ENCODE measurements around the gene NECAB2. TPM values are rescaled to one million over a fixed set of nuclear protein-coding genes. Genes with fewer than 3 reads are reported as not detected.

NECAB2 gene
- total RNA-seq, 2 donors from 2014 or later = 2.8 TPM; not detected in 1

DNA sequence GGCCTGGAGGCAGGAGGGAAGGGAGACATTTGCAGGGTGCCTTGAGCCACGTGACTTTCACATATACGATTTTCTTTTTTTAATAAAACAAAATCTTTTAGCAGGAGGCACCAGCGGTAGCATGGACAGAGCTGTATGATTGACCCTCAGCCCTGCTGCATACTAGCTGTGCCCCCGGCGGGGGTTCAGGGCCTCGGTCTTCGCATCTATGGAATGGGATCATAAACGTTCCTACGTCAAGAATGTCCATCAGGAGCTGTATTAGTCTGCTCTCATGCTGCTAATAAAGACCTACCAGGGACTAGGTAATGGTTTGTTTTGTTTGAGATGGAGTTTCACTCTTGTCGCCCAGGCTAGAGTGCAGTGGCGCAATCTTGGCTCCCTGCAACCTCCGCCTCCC lies 47.4 kb downstream of the NECAB2 start:
- intact Hi-C loops (cut with DNase I) = no loop called here
- H3K36me3 ChIP-seq = no peaks in the 10 kb centered on the region
- no peak overlapping the region for H3K27ac ChIP-seq
- no peak overlapping the region for H3K4me3 ChIP-seq
- H3K4me1 ChIP-seq (replicated peaks) = no peaks in the 10 kb centered on the region
- WGBS = 81% methylated on average over 12 of the region's 12 CpGs
- TF ChIP-seq, protein P1, sequence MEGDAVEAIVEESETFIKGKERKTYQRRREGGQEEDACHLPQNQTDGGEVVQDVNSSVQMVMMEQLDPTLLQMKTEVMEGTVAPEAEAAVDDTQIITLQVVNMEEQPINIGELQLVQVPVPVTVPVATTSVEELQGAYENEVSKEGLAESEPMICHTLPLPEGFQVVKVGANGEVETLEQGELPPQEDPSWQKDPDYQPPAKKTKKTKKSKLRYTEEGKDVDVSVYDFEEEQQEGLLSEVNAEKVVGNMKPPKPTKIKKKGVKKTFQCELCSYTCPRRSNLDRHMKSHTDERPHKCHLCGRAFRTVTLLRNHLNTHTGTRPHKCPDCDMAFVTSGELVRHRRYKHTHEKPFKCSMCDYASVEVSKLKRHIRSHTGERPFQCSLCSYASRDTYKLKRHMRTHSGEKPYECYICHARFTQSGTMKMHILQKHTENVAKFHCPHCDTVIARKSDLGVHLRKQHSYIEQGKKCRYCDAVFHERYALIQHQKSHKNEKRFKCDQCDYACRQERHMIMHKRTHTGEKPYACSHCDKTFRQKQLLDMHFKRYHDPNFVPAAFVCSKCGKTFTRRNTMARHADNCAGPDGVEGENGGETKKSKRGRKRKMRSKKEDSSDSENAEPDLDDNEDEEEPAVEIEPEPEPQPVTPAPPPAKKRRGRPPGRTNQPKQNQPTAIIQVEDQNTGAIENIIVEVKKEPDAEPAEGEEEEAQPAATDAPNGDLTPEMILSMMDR (IDR thresholded peaks at IDR 0.05) = no peak
- no peaks in the 10 kb centered on the region for H3K9me3 ChIP-seq
- no peak for DNase-seq (ENCODE audit: low spot score)
- H3K27me3 ChIP-seq (replicated peaks; ENCODE audit: insufficient read depth) = no peaks in the 10 kb centered on the region

DNA sequence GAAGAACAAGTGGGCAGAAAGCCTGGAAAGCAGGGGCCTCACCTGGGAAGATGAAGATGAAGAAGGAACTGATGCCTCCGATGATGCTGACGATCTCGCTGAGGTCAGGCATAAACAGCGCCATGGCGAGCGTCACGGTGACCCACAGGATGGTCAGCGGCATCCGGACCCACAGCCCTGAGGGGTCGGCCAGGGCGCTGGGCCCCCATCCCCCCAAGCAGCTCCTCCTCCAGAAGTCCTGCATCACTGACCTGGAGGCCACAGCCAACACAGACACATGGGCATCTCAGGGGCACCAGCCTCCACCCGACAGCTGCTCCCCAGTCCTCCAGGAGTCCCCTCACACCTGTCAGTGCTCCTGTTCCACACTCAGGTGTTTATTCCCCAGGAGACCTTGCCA lies 48.4 kb downstream of the NECAB2 start:
- no peaks in the 10 kb centered on the region for H3K36me3 ChIP-seq
- 91% methylated on average over 12 of the region's 12 CpGs for WGBS

DNA sequence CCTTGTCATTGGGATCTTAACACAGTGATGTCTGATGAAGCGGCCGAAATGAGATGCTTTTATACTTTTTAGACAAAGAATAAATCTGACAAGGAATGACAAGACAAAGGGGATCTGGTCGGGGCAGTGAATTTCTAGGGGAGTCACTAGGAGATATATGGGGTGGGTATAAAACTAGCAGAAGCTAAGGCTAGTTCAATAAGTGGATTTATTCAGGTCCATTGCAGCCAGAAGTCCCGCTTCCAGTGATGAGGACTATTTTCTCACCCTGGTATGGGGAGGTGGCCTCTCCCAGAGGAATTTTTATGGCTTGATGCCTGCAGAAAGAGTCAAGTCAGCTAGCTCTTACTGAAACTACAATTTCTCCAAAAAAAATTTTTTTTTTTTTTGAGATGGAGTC lies 50.7 kb downstream of the NECAB2 start:
- no peaks in the 10 kb centered on the region for H3K27me3 ChIP-seq (replicated peaks; ENCODE audit: insufficient read depth)
- no peak overlapping the region for H3K4me3 ChIP-seq
- no peaks in the 10 kb centered on the region for H3K9me3 ChIP-seq
- TF ChIP-seq POLR2A (IDR thresholded peaks at IDR 0.05) = no peak
- TF ChIP-seq, protein P1 (IDR thresholded peaks at IDR 0.05) = no peak
- no peak for TF ChIP-seq POLR2AphosphoS5 (IDR thresholded peaks at IDR 0.05)
- no peak for DNase-seq (ENCODE audit: low spot score)
- intact Hi-C loops (cut with DNase I) = no loop called here
- no peaks in the 10 kb centered on the region for H3K36me3 ChIP-seq
- H3K27ac ChIP-seq = no peak overlapping the region
- WGBS = 85% methylated on average over 4 of the region's 4 CpGs
- H3K4me1 ChIP-seq (replicated peaks) = no peaks in the 10 kb centered on the region

More for the DNA sequence above, 48.4 kb downstream of the NECAB2 start:
- H3K4me1 ChIP-seq (replicated peaks) = no peaks in the 10 kb centered on the region
- TF ChIP-seq, protein P1 (IDR thresholded peaks at IDR 0.05) = no peak
- no peak for TF ChIP-seq POLR2AphosphoS5 (IDR thresholded peaks at IDR 0.05)
- no peak for TF ChIP-seq POLR2A (IDR thresholded peaks at IDR 0.05)
- no peaks in the 10 kb centered on the region for H3K27me3 ChIP-seq (replicated peaks; ENCODE audit: insufficient read depth)
- H3K9me3 ChIP-seq = no peaks in the 10 kb centered on the region
- H3K27ac ChIP-seq = no peak overlapping the region
- H3K4me3 ChIP-seq = no peak overlapping the region
- no peak for DNase-seq (ENCODE audit: low spot score)
- intact Hi-C loops (cut with DNase I) = no loop called here

DNA sequence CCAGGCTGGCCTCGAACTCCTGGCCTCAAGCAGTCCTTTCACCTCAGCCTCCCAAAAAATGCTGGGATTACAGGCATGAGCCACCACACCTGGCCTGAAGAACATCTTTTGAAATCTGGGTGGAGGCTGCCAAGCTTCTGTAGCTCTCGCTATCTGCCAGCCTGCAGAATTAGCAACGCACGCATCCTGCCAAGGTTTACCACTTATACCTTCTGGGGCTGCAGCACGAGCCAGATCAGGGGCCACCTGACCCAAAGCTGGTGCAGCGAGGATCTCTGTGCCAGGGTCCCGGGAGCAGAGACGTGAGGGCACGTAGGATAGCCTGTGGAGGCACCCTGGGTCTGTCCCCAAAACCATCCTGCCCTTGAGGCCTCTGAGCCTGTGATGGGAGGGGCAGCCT lies 52.3 kb downstream of the NECAB2 start:
- Histone ChIP-seq H3K4me1 (replicated peaks) (no peaks in the 10 kb centered on the region), H3K36me3 (no peaks in the 10 kb centered on the region), H3K4me3 (no peak overlapping the region), H3K27ac (no peak overlapping the region), H3K27me3 (replicated peaks; ENCODE audit: insufficient read depth) (no peaks in the 10 kb centered on the region), H3K9me3 (no peaks in the 10 kb centered on the region)
- DNase-seq (ENCODE audit: low spot score) = no peak
- intact Hi-C loops (cut with DNase I) = no loop called here
- 85% methylated on average over 9 of the region's 9 CpGs for WGBS
- TF ChIP-seq POLR2AphosphoS5 (IDR thresholded peaks at IDR 0.05) = no peak
- TF ChIP-seq POLR2A (IDR thresholded peaks at IDR 0.05) = no peak
- TF ChIP-seq, protein P1 (IDR thresholded peaks at IDR 0.05) = no peak

DNA sequence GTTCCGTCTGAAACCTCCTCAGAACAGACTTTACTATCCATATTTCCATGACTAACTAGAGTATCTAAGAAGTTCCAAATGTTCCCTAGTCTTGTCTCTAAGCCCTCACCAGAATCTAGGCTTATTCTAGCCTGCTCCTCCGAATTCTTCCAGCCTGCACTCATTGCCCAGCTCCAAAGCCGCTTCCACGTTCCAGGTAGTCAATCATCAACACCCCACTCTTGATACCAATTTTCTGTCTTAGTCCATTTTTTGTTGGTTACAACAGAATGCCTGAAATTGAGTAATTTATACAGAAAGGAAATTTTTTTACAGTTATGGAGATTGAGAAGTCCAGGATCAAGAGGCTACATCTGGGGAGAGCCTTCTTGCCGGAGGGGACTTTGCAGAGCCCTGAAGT lies 53.4 kb downstream of the NECAB2 start:
- Histone ChIP-seq H3K27me3 (replicated peaks; ENCODE audit: insufficient read depth) (no peaks in the 10 kb centered on the region), H3K4me1 (replicated peaks) (no peaks in the 10 kb centered on the region), H3K4me3 (no peak overlapping the region), H3K36me3 (no peaks in the 10 kb centered on the region), H3K9me3 (no peaks in the 10 kb centered on the region), H3K27ac (no peak overlapping the region)
- WGBS = 94% methylated on average over 5 of the region's 5 CpGs
- no peak for TF ChIP-seq POLR2AphosphoS5 (IDR thresholded peaks at IDR 0.05)
- no peak for TF ChIP-seq POLR2A (IDR thresholded peaks at IDR 0.05)
- TF ChIP-seq, protein P1 (IDR thresholded peaks at IDR 0.05) = no peak
- intact Hi-C loops (cut with DNase I) = no loop called here
- DNase-seq (ENCODE audit: low spot score) = no peak

Data from prostate gland (tissue), 2 donors.